GM12873 (cell line): ENCODE measurements around the gene MCM3AP.
A peak's percentile ranks its signal among the peaks of the same experiment; 100 is the strongest.

Experiments
- CTCF ChIP-seq: IDR thresholded peaks from 2 replicates; pipeline ENCODE4 v1.5.1; 2012; ENCODE audit warnings: low read depth, mild to moderate bottlenecking, moderate library complexity, low read length, control low read depth; ENCODE audit not compliant: insufficient read depth; ENCODE audit errors: missing control alignments

Gene MCM3AP

GRCh38 chr21:46295177-46295770, 9.9 kb upstream of the MCM3AP start:
- no peak for TF ChIP-seq CTCF

GRCh38 chr21:46294647-46295176, 9.3 kb upstream of the MCM3AP start:
- TF ChIP-seq CTCF: no peak

GRCh38 chr21:46291561-46291960, 6.2 kb upstream of the MCM3AP start:
- TF ChIP-seq CTCF: no peak

- TF ChIP-seq CTCF: no peak
These were observed 4.3 kb upstream of the MCM3AP start for GRCh38 chr21:46289655-46290179.

- TF ChIP-seq CTCF: no peak
These were observed 2.1 kb upstream of the MCM3AP start for GRCh38 chr21:46287541-46287940.

- TF ChIP-seq CTCF: no peak
These were observed 1.2 kb upstream of the MCM3AP start for GRCh38 chr21:46286648-46287002.

- TF ChIP-seq CTCF: peak; percentile 45
These were observed 593 bp upstream of the MCM3AP start, which contains the start of gene YBEY for GRCh38 chr21:46285761-46286647. YBEY (plus strand) TSS chr21:46286342; CDS start chr21:46286914, 572 bp downstream.
